Right lobe of liver (tissue), 4 donors: ENCODE results near the gene RGS14.

Experiments
- POLR2A ChIP-seq: fragments of 450-650 bp; IDR thresholded peaks from one replicate; pipeline ENCODE4 v1.6.1; 2017; ENCODE audit warnings: antibody characterized with exemption, mild to moderate bottlenecking
- TF ChIP-seq, protein P1 (sequence below), 4 donors: fragments of 200-600 bp in 3 of 4; fragments of 450-650 bp in 1 of 4; IDR thresholded peaks; one replicate each; pipeline versions ENCODE4 v1.5.1 to v1.8.0; 2016 to 2022; ENCODE audit warnings: antibody characterized with exemption in 4 of 4, mild to moderate bottlenecking in 2 of 4
- donor health status: DM: no; HTN: no; CAD: no.
- donor health status: DM: no; HTN: no; CAD: no.
- donor health status: DM: no; HTN: yes; CAD: no.

DNA sequence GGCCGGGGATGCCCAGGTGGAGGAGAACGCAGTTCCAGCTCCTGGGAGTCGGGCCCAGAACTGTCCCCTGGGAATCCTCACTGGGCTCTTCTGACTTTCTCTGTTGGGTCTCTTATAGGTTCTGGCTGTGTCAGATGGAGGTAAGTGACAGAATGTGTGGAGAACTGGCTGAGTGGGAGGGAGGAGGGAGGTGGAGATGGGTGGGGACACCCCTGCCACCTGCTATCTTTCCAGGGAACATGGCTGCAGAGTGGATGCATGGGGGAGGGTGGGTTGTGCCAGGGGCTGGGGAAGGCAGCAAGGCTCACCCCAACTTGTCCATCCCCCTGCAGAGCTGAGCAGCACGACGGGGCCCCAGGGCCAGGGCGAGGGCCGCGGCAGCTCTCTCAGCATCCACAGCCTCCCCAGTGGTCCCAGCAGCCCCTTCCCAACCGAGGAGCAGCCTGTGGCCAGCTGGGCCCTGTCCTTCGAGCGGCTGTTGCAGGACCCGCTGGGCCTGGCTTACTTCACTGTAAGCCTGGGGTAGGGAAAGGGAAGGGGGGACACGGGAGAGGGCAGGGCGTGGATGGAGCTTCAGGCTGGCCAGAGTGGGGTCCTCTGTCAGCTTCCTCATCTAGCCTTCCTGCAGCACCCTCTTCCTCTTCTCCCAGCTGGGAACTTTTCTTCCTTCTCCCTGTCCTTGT is 8.3 kb downstream of the RGS14 start:
- TF ChIP-seq, protein P1, sequence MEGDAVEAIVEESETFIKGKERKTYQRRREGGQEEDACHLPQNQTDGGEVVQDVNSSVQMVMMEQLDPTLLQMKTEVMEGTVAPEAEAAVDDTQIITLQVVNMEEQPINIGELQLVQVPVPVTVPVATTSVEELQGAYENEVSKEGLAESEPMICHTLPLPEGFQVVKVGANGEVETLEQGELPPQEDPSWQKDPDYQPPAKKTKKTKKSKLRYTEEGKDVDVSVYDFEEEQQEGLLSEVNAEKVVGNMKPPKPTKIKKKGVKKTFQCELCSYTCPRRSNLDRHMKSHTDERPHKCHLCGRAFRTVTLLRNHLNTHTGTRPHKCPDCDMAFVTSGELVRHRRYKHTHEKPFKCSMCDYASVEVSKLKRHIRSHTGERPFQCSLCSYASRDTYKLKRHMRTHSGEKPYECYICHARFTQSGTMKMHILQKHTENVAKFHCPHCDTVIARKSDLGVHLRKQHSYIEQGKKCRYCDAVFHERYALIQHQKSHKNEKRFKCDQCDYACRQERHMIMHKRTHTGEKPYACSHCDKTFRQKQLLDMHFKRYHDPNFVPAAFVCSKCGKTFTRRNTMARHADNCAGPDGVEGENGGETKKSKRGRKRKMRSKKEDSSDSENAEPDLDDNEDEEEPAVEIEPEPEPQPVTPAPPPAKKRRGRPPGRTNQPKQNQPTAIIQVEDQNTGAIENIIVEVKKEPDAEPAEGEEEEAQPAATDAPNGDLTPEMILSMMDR (IDR thresholded peaks at IDR 0.05), result no peak
- TF ChIP-seq POLR2A, result no peak
